Erythroblast (primary cell): ENCODE measurements around the gene CDYL2.

ENCODE experiments used
- GATA1 ChIP-seq: IDR thresholded peaks from 2 replicates; pipeline ENCODE4 v1.6.1; 2011; ENCODE audit warnings: low read depth, mild to moderate bottlenecking, control low read depth, low read length, moderate library complexity
- POLR2A ChIP-seq: IDR thresholded peaks from 2 replicates; pipeline ENCODE4 v1.6.1; 2011; ENCODE audit warnings: mild to moderate bottlenecking, low read length

DNA sequence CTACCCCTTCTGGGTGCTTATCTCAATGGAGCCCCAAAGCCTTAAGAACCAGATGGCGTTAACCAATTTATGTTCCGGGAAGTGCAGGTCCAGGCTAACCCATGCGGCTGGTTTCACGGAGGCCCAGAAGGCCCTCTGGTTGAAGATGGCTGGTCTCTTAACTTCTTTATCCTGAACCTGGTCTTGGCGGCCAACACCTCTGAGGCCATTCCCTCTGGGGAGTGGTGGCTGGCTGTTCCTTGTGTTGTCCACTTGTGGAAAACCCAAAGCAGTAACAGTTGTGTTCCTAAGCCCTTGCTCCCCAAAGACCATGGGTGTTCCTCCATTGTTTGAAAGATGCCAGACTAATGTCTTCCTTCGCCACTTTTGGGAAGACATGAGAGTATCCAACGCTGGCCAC is 1.5 kb downstream of the CDYL2 start:
- TF ChIP-seq POLR2A (no peak), GATA1 (no peak)
